Motor neuron (in vitro differentiated cells): Measurements from ENCODE around the gene PACC1. TPM values are rescaled to one million over a fixed set of nuclear protein-coding genes. Genes with fewer than 3 reads are reported as not detected.

Experiments
- ATAC-seq, 8 experiments: fragments of 200-7000 bp; cut with Tn5 transposase; replicated peaks in 6 of 8; 2 replicates each; pipeline ENCODE4 v1.8.0; 2021; ENCODE audit warnings: mild to moderate bottlenecking in 8 of 8, moderate library complexity in 8 of 8
- H3K27ac ChIP-seq, 2 donors: fragments of 250-450 bp; sonication (Bioruptor Pico); 2 replicates each; pipeline ENCODE4 v1.9.0; 2021; ENCODE audit warnings: antibody characterized with exemption in 2 of 2, mild to moderate bottlenecking in 2 of 2, moderate library complexity in 1 of 2
- H3K4me1 ChIP-seq, 2 donors: fragments of 250-450 bp; sonication (Bioruptor Pico); replicated peaks in 1 of 2; 2 replicates each; pipeline ENCODE4 v1.6.1; 2021; ENCODE audit warnings: antibody characterized with exemption in 2 of 2, mild to moderate bottlenecking in 2 of 2, moderate library complexity in 1 of 2
- H3K4me3 ChIP-seq, 5 donors: fragments of 250-450 bp; sonication (Bioruptor Pico); 2 replicates each; pipeline ENCODE4 v1.9.0; 2021; ENCODE audit warnings: antibody characterized with exemption in 5 of 5, mild to moderate bottlenecking in 5 of 5, moderate library complexity in 4 of 5
- WGBS, 10 experiments: fragments of 450-650 bp; shearing (Covaris generic); methylation state at CpG; one replicate each; pipeline ENCODE4 v1.0.0; 2022; 5-methylcytosine and 5-hydroxymethylcytosine counted together
- in situ Hi-C, 9 experiments: fragments of 400-800 bp; cut with MboI; loops; one replicate each; pipeline ENCODE4 v1.15.0; 2021; ENCODE audit warnings: low sequenced_read_pairs in 9 of 9, low pct_unique_long_range_greater_than_20kb in 2 of 9; ENCODE audit not compliant: unreplicated experiment in 9 of 9
- total RNA-seq, 8 experiments: library from RNA; unstranded; fragments of 300-600 nt; gene quantifications; 2 replicates each; pipeline versions ENCODE4 v1.2.3 to v1.2.4, GENCODE V29; 2022

The PACC1 gene
- 10 to 100 TPM in 6 of 8 experiments, 1 to 10 TPM in 2; 4.7 to 23.8 (median 18.5) TPM for total RNA-seq

GRCh38 chr1:212414328-212415106, at the start of gene PACC1:
PACC1 (minus strand) TSS chr1:212414886; CDS start chr1:212414757, 129 bp downstream.
- ATAC-seq, result peak; percentile 87 to 97 (median 94)
- WGBS, 10 experiments, result 0 to 13% (median 1%) methylated on average over 1 to 40 of the region's 74 CpGs; no CpG with 5 or more reads in 3 of the 10 experiments
- peak within 1 kb of the TSS; percentile 76 to 97 (median 85) for H3K4me3 ChIP-seq
- H3K4me1 ChIP-seq, result peaks cover 14 to 23% of the 10 kb centered on the region in 2 donors
- H3K27ac ChIP-seq, result no peak within 1 kb of the TSS
- in situ Hi-C loops, result no loop called here

GRCh38 chr1:212463565-212464285, 49.0 kb upstream of the PACC1 start:
- ATAC-seq, result peak in 3 of 8 experiments; percentile 28 to 48 (median 46)
- in situ Hi-C loops, result loop anchor here in 2 of 9 experiments (25.0 kb wide), 2 partner anchors 524 to 776 kb away; partner anchors contain the start of gene NEK2 (in 1 of the 2)
- Histone ChIP-seq H3K4me3 (no peak overlapping the region), H3K27ac (no peak overlapping the region), H3K4me1 (peaks cover 15 to 24% of the 10 kb centered on the region in 2 donors)
- 62 to 100% (median 69%) methylated on average over 1 to 7 of the region's 7 CpGs; no CpG with 5 or more reads in 2 of the 10 experiments for WGBS, 10 experiments

- Histone ChIP-seq H3K4me3 (no peak overlapping the region), H3K27ac (no peak overlapping the region), H3K4me1 (peaks cover 15 to 24% of the 10 kb centered on the region in 2 donors)
- WGBS, 10 experiments, result 0 to 80% (median 68%) methylated on average over 1 to 9 of the region's 13 CpGs; no CpG with 5 or more reads in 1 of the 10 experiments
- ATAC-seq, result peak in 3 of 8 experiments; percentile 18 to 67 (median 42)
- in situ Hi-C loops, result loop anchor here in 2 of 9 experiments (25.0 kb wide), 2 partner anchors 525 to 775 kb away; partner anchors contain the start of gene NEK2 (in 1 of the 2)
These were observed 47.4 kb upstream of the PACC1 start for GRCh38 chr1:212461916-212462660.

- 48 to 96% (median 89%) methylated on average over 2 to 9 of the region's 9 CpGs; no CpG with 5 or more reads in 4 of the 10 experiments for whole genome bisulfite sequencing, 10 experiments
- in situ Hi-C loops, result loop anchor here in 2 of 9 experiments (25.0 kb wide), 2 partner anchors 527 to 773 kb away; partner anchors contain the start of gene NEK2 (in 1 of the 2)
- H3K4me1 ChIP-seq, result peaks cover 15 to 26% of the 10 kb centered on the region in 2 donors
- no peak for ATAC-seq
- H3K4me3 ChIP-seq, result no peak overlapping the region
- H3K27ac ChIP-seq, result no peak overlapping the region
These were observed 45.7 kb upstream of the PACC1 start for GRCh38 chr1:212460376-212460775.

- H3K4me3 ChIP-seq, result no peak overlapping the region
- peaks cover 15 to 25% of the 10 kb centered on the region in 2 donors for H3K4me1 ChIP-seq
- ATAC-seq, result no peak
- in situ Hi-C loops, result loop anchor here (10.0 to 25.0 kb wide), 6 partner anchors 375 to 772 kb away; partner anchors contain the start of gene NEK2 (in 1 of the 9)
- WGBS, 10 experiments, result 13 to 92% (median 75%) methylated on average over 1 to 5 of the region's 5 CpGs
- H3K27ac ChIP-seq, result no peak overlapping the region
These were observed 45.0 kb upstream of the PACC1 start for GRCh38 chr1:212459656-212460055.

GRCh38 chr1:212458817-212459216, 44.1 kb upstream of the PACC1 start:
- WGBS, 10 experiments, result 20% methylated on average over 1 of the region's 1 CpG; no CpG with 5 or more reads in 9 of the 10 experiments
- Histone ChIP-seq H3K4me1 (peaks cover 8 to 19% of the 10 kb centered on the region in 2 donors), H3K27ac (no peak overlapping the region), H3K4me3 (no peak overlapping the region)
- no peak for ATAC-seq
- in situ Hi-C loops, result loop anchor here (10.0 to 25.0 kb wide), 6 partner anchors 374 to 772 kb away; partner anchors contain the start of gene NEK2 (in 1 of the 9)

GRCh38 chr1:212457740-212458338, 43.2 kb upstream of the PACC1 start:
- in situ Hi-C loops, result loop anchor here (10.0 to 25.0 kb wide), 6 partner anchors 373 to 771 kb away; partner anchors contain the start of gene NEK2 (in 1 of the 9)
- Histone ChIP-seq H3K4me1 (peaks cover 3 to 17% of the 10 kb centered on the region in 2 donors), H3K27ac (no peak overlapping the region), H3K4me3 (no peak overlapping the region)
- WGBS, 10 experiments, result 0 to 80% (median 62%) methylated on average over 1 to 8 of the region's 8 CpGs; no CpG with 5 or more reads in 2 of the 10 experiments
- no peak for ATAC-seq

GRCh38 chr1:212455803-212456528, 41.3 kb upstream of the PACC1 start:
- in situ Hi-C loops, result loop anchor here (10.0 to 25.0 kb wide), 6 partner anchors 371 to 769 kb away; partner anchors contain the start of gene NEK2 (in 1 of the 9)
- no peak overlapping the region for H3K27ac ChIP-seq
- peaks cover 9 to 15% of the 10 kb centered on the region in 2 donors for H3K4me1 ChIP-seq
- no peak overlapping the region for H3K4me3 ChIP-seq
- ATAC-seq, result peak; percentile 71 to 92 (median 87)
- 20 to 73% (median 39%) methylated on average over 1 to 9 of the region's 10 CpGs for WGBS, 10 experiments

GRCh38 chr1:212455401-212455800, 40.7 kb upstream of the PACC1 start:
- Histone ChIP-seq H3K4me3 (no peak overlapping the region), H3K27ac (no peak overlapping the region), H3K4me1 (peaks cover 9 to 20% of the 10 kb centered on the region in 2 donors)
- whole genome bisulfite sequencing, 10 experiments, result 14 to 100% (median 87%) methylated on average over 1 to 2 of the region's 2 CpGs; no CpG with 5 or more reads in 2 of the 10 experiments
- peak in 3 of 8 experiments; percentile 14 to 55 (median 41) for ATAC-seq
- in situ Hi-C loops, result loop anchor here (10.0 to 25.0 kb wide), 6 partner anchors 371 to 768 kb away; partner anchors contain the start of gene NEK2 (in 1 of the 9)

GRCh38 chr1:212454741-212455140, 40.1 kb upstream of the PACC1 start:
- H3K27ac ChIP-seq, result no peak overlapping the region
- WGBS, 10 experiments, result 0 to 100% (median 74%) methylated on average over 1 to 3 of the region's 3 CpGs; no CpG with 5 or more reads in 2 of the 10 experiments
- in situ Hi-C loops, result loop anchor here (10.0 to 25.0 kb wide), 6 partner anchors 370 to 767 kb away; partner anchors contain the start of gene NEK2 (in 1 of the 9)
- ATAC-seq, result no peak
- no peak overlapping the region for H3K4me3 ChIP-seq
- peaks cover 9 to 25% of the 10 kb centered on the region in 2 donors for H3K4me1 ChIP-seq
